ENCODE data around the gene KLHL6.
A peak's percentile ranks its signal among the peaks of the same experiment; 100 is the strongest.
"Not testable (repeated sequence)": the region's sequence is repeated elsewhere in the genome, so short reads cannot be mapped to it uniquely, and the experiment has no call there.

Gene KLHL6, protein sequence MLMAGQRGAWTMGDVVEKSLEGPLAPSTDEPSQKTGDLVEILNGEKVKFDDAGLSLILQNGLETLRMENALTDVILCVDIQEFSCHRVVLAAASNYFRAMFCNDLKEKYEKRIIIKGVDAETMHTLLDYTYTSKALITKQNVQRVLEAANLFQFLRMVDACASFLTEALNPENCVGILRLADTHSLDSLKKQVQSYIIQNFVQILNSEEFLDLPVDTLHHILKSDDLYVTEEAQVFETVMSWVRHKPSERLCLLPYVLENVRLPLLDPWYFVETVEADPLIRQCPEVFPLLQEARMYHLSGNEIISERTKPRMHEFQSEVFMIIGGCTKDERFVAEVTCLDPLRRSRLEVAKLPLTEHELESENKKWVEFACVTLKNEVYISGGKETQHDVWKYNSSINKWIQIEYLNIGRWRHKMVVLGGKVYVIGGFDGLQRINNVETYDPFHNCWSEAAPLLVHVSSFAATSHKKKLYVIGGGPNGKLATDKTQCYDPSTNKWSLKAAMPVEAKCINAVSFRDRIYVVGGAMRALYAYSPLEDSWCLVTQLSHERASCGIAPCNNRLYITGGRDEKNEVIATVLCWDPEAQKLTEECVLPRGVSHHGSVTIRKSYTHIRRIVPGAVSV

DNA sequence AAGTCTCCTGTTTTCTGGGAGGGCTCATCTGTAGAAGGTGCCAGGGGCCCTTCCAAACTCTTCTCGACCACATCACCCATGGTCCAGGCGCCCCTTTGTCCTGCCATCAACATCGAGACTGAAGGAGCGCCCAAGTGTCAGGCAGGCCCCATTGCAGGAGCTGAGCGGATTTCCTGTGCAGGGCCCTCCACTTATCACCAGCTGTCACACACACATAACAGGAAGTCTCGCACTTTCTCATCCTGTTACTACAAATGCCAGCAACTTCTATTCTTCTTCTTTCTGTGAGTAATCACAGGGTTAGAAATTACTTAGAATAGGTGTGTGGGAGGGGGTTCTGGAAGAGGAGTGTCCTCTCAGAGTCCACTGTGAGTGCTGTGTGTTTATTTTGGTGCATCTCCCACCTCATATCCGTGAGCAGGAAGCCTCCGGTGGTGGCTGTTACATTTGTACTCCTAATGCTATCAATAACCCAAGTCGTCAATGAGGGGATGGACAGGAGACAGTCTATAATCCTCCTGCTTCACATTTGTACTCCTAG lies at the start of gene KLHL6:
Gene KLHL6 (minus strand): TSS at position 166 of the 541 bp plus-strand sequence. CDS start 53 bp downstream, at position 113.
- DNase-seq: no peak

DNA sequence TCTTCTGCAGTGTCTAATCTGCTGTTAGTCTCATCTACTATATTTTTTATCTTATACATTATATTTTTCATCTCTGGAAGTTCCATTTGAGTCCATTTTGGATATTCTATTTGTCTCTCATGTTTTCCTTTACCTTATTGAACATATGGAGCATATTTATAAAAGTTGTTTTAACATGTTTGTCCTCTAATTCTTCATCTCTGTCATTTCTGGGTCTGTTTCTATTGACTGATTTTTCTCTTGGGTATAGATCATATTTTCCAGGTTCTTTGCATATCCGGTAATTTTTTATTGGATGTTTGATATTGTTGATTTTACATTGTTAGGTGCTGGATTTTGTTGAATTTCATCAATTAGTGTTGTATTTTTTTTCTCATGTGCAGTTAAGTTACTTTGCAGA lies 42.5 kb upstream of the KLHL6 start:
- DNase-seq: no peak

DNA sequence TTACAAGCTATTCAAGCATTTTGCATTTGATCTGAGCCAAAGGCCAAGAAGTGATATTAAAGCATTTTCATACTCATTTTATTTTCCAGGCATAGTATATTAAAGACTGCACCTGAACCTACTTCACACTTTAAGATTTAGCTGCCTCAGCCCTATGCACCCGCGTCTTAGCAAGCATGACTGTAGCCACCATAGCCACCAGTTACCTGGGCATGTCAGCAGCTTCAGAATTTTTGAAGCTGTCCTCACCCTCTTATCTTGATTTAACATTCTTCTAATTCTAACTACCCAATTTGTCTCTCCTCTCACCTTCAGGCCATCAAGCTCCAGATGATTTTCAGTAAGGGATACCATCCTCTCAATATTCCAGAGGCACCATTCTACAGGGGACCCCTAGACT lies 39.1 kb upstream of the KLHL6 start:
- no peak for DNase-seq

- no peak for DNase-seq
These were observed 37.3 kb upstream of the KLHL6 start for GRCh38 chr3:183592821-183593220.

DNA sequence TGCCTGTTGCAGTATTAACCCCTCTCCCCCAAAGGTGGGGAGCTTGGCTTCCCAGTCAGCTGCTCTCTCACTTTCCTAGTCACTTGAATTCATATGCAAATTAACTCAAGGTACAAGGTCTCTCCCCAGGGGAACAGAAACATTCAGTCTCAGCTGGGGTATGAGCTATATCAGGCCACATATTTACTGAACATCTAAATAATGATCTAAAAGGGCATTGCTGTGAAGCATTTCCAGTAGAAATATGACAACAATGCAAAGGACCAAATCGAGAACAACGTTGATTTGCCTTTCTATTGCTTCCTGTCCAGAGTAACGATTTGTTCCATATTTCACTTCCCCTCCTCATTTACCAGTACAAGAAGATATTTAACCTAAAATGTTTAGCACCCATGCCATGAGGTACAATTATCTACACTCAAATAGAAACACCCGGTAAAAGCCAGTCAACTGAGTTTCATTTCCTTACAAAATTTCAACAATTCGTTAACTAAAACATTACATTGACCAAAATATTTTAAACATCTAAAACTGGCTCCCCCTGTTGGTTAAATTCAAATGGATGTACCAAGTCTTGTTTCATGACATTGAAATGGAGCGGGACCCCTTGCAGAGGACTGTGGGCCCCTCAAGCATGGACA lies 36.5 kb upstream of the KLHL6 start:
- no peak for DNase-seq

DNA sequence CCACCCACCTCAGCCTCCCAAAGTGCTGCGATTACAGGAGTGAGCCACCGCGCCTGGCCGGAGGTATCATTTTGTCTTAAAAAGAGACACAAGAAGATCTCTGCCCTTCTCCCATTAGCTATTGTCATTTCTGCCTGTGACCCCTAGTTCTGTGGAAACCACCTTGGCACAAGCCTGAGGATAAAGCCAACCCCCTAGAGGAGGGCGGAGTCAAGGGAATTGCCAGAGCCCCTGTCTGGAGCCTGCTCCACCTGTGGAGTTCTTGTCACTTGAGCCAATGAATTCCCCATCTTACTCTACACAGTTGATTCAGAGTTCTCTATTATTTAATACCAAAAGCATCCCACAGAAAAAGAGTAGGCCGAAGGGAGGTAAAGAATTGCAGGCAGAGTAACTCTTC lies 34.9 kb upstream of the KLHL6 start:
- DNase-seq: no peak

GRCh38 chr3:183587336-183587735 lies 31.8 kb upstream of the KLHL6 start:
- no peak for DNase-seq

GRCh38 chr3:183586477-183586876 lies 31.0 kb upstream of the KLHL6 start:
- DNase-seq: no peak

- DNase-seq: no peak
These were observed 29.4 kb upstream of the KLHL6 start for GRCh38 chr3:183584914-183585280.

DNA sequence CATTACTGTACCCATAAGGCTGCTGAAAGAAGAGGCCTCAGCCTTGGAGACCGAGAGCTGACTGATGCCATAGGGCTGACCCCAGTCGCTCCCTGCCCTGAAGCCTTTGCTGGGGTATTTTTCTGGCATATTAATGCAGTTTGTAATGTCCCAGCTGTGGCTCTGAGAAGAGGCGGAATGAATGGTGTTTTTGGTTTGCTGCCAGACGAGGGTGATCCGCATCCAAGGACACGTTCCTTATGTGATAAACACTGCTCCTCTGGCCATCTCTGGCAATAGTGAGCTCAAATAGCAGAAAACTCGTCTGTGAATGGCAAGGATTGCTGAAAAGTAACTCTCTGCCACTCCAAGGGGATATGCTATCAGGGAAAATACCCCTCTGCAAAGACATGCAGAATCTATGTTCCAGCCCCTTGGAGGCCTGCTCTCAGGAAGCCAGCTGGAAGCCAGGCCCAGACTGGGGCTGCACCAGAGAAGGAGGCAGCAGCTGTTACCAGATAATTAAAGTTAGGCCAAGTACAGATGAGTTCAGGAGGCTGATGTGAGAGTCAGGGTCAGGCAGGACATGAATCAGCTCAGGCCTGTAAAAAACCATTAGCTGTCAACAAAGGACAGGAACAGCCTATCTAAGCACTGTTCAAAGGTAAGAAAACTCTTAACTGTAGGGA lies 28.9 kb upstream of the KLHL6 start:
- no peak for DNase-seq

DNA sequence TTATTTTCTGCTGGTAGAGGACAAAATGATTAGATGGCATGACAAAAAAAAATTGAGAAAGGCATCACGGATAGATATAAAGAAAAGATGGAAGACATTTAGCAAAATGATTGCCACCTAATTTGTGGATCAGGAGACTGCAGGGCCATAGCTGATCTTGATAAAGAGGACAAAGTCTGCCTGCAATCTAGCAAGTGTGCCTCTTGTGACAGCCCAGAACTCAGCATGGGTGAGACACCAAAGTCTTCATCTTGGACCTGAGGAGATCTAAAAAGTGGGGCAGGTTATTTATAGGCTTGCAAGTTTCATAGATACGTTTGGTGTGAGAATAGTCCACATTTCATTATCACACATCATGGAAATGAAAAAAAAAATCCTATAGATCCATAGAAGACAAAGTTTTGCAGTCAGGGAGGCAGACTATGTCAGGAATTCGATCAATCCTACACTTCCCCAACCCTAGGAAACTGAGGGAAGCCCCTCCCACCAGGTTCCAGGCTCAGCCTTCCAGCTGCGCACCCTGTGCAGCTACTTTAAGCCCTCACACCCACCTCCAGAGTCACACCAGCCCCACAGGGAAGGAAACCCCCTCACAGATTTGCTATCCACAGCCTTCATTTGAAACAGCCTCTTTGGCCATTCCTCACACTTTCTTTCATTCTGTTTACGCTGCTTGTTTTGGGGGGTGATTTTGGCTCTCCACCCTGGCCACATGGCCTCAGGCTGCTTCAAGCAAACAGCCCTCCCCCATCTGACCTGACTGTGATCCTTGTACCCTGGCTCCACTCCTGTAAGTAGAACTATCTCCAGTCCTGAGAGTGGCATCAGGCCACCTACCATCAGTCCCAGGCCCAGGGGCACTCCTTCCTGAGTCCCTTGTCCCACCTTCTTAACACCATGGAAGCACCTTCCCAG lies 28.1 kb upstream of the KLHL6 start:
- DNase-seq: no peak

DNA sequence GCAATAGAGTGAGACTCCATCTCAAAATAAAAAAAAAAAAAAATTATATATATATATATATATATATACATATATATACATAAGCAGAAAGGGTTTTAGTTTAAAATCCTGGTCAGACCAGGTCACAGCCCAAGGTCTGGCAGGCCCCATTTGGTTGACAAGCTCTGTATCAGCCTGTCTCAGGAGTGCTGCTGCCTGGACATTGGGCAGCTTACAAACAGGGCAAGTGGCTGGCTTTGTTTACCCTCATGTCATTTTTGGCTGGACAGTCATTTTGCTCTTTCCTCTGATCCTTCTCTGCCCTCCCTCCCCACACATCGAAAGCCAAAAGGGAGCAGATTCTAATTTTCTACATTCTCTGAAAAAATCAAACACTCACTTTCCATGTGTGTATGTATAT lies 26.7 kb upstream of the KLHL6 start:
- no peak for DNase-seq

DNA sequence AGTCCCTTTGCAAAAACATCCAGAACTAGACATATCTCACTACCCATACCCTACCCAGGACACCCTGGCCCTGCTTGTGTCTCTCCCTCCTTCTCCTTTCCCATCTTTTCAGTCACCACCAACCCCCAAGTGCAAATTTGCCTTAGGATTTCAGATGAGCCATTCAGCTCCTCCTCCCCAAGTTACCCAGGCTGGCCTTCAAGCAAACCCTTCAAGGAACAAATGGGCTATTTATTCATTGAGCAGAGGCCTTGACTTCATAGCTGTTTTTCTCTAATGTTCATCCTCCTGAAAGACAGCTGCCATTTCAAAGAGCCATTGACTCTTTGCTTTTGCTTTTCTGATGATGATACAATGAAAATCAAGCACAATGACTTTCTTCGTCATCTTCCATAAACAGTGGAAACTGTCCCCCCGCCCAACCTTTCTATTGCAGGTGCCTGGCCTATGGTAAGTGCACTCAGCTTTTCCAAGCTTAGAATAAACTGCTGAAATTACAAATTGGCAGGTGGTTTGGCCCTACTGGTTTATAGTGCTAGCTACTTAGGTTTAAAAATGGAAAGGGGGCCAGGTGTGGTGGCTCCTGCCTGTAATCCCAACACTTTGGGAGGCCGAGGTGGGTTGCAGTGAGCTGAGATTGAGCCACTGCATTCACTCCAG lies 26.1 kb upstream of the KLHL6 start:
- no peak for DNase-seq

- DNase-seq: no peak
These were observed 24.7 kb upstream of the KLHL6 start for GRCh38 chr3:183579967-183580900.

GRCh38 chr3:183578179-183578578 lies 22.7 kb upstream of the KLHL6 start:
- DNase-seq: no peak

DNA sequence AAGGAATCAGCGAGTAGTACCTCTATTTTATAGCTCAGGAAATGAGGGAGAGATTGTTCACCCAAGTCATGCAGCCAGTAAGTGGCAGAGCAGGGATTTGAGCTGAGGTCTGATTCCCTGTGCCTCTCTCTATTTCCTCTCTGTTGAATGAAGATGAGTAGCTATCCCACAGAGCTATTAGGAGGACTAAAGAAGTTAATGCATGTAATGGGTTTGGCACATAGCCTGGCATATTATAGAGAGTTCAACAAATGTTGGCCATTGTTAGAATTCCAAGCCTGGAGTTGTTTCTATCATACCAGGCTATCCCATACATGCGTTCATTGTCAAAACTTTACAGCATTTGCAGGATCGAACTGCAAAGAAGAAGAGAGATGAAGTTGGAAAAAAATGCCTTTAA lies 21.8 kb upstream of the KLHL6 start:
- no peak for DNase-seq

GRCh38 chr3:183576487-183577107 lies 21.1 kb upstream of the KLHL6 start:
- peak; percentile 4 for DNase-seq

DNA sequence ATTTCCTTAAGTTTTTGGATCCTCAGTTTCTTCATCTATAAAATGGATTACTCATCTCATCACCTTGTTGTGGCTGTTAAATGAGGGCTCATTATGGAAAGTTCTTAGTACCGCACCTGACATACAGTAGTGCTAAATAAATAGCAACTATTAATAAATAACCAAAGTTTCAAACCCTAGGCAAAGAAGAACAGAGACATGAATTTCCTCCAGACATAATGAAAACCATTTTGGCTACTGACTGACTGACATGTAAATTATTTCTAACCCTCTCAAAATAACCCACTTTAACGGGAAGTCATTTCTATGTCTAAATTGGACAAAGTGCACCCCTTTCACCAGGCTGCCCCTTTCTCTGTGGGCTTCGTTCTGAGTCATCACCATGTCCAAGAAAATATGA lies 17.4 kb upstream of the KLHL6 start:
- DNase-seq: no peak

- DNase-seq: not testable (repeated sequence)
These were observed 14.7 kb upstream of the KLHL6 start for GRCh38 chr3:183570191-183570590.

GRCh38 chr3:183566880-183567279 lies 11.4 kb upstream of the KLHL6 start:
- no peak for DNase-seq
